HCT116 (cell line): Measurements from ENCODE around the gene GALNT2. TPM values are rescaled to one million over a fixed set of nuclear protein-coding genes. Genes with fewer than 3 reads are reported as not detected.

Source experiments
- ATAC-seq: fragments of 200-7000 bp; cut with Tn5 transposase; 2 replicates; pipeline ENCODE4 v1.9.1; 2020; ENCODE audit warnings: mild to moderate bottlenecking, moderate library complexity
- BruUV-seq: library from RNA; stranded (reverse); fragments of 400-500 nt; replicated peaks from 2 replicates; lab custom pipeline; 2021; lab: Mats Ljungman, UMichigan
- CTCF ChIA-PET: fragments of 300-600 bp; sonication (Branson Sonifier 250); formaldehyde crosslinking; loops from one replicate; lab custom pipeline; 2021; ENCODE audit warnings: antibody characterized with exemption; lab: Charles Lee
- POLR2A ChIA-PET: fragments of 300-600, 350-600 bp; sonication (Branson Sonifier 250); formaldehyde crosslinking; loops from one replicate; lab custom pipeline; 2021; ENCODE audit warnings: antibody characterized with exemption; lab: Charles Lee
- RAD21 ChIA-PET, 2 experiments: fragments of 300-600 bp; sonication (Branson Sonifier 250); formaldehyde crosslinking; loops; one replicate each; lab custom pipeline; 2023; ENCODE audit warnings: low total read pairs in 2 of 2; ENCODE audit not compliant: uncharacterized antibody in 2 of 2, unreplicated experiment in 2 of 2, low non-redundant PET in 1 of 2; lab: Charles Lee
- DNase-seq: peaks from one replicate; pipeline ENCODE4 v3.0.0-alpha.2; 2010; ENCODE audit warnings: low read depth, low spot score
- H2AFZ ChIP-seq: fragments of 200-600 bp; shearing (Covaris generic), sonication (generic); 2 replicates; pipeline ENCODE4 v1.6.1; 2017; ENCODE audit warnings: low read depth, mixed run types, mixed read lengths, antibody characterized with exemption, low read length; ENCODE audit not compliant: poor library complexity, severe bottlenecking
- H3K27ac ChIP-seq: 2 replicates; pipeline ENCODE4 v1.5.1; 2012; ENCODE audit warnings: low read depth, low read length
- H3K27me3 ChIP-seq: fragments of 200-600 bp; sonication (generic); 2 replicates; pipeline ENCODE4 v1.6.1; 2016; ENCODE audit warnings: mixed run types, low read length, mixed read lengths; ENCODE audit not compliant: insufficient read depth
- H3K36me3 ChIP-seq, 2 experiments: fragments of 200-500 bp in 1 of 2; fragments of 200-600 bp in 1 of 2; sonication (Bioruptor generic) in 1 of 2; sonication (generic) in 1 of 2; 2 replicates each; pipeline versions ENCODE4 v1.5.1 to v1.6.1; 2014 to 2016; ENCODE audit warnings: low read length in 2 of 2, inconsistent platforms in 1 of 2, mixed read lengths in 1 of 2, mixed run types in 1 of 2; ENCODE audit not compliant: insufficient read depth in 2 of 2, control insufficient read depth in 1 of 2
- H3K4me1 ChIP-seq, 2 experiments: fragments of 200-600 bp in 1 of 2; sonication (generic) in 1 of 2; 2 replicates each; pipeline versions ENCODE4 v1.5.1 to v1.6.1; 2012 to 2017; ENCODE audit warnings: low read length in 2 of 2, inconsistent platforms in 1 of 2, mild to moderate bottlenecking in 1 of 2, mixed read lengths in 1 of 2, mixed run types in 1 of 2, moderate library complexity in 1 of 2; ENCODE audit not compliant: insufficient read depth in 2 of 2, control insufficient read depth in 1 of 2
- H3K4me2 ChIP-seq: fragments of 200-600 bp; sonication (generic); 2 replicates; pipeline ENCODE4 v1.6.1; 2017; ENCODE audit warnings: mixed run types, low read length, mixed read lengths
- H3K4me3 ChIP-seq, 2 experiments: fragments of 200-600 bp in 1 of 2; sonication (generic) in 1 of 2; replicated peaks in 1 of 2; 2 replicates each; pipeline ENCODE4 v1.5.1; 2011 to 2016; ENCODE audit warnings: low read length in 2 of 2, control low read depth in 1 of 2, low read depth in 1 of 2, mild to moderate bottlenecking in 1 of 2, mixed read lengths in 1 of 2, mixed run types in 1 of 2
- H3K79me2 ChIP-seq: fragments of 200-600 bp; sonication (generic); 2 replicates; pipeline ENCODE4 v1.6.1; 2017; ENCODE audit warnings: mild to moderate bottlenecking, mixed run types, low read length, moderate library complexity, mixed read lengths; ENCODE audit not compliant: insufficient read depth
- H3K9ac ChIP-seq: fragments of 200-600 bp; sonication (generic); 2 replicates; pipeline ENCODE4 v1.6.1; 2016; ENCODE audit warnings: low read length, mixed read lengths
- H3K9me2 ChIP-seq: fragments of 200-600 bp; sonication (generic), shearing (Covaris generic); 2 replicates; pipeline ENCODE4 v1.6.1; 2017; ENCODE audit warnings: mixed run types, mild to moderate bottlenecking, moderate library complexity; ENCODE audit not compliant: insufficient read depth
- H3K9me3 ChIP-seq, 2 experiments: fragments of 200-500 bp in 1 of 2; fragments of 200-600 bp in 1 of 2; sonication (Bioruptor generic) in 1 of 2; sonication (generic) in 1 of 2; 2 replicates each; pipeline ENCODE4 v1.6.1; 2014 to 2017; ENCODE audit warnings: low read length in 2 of 2, mixed read lengths in 2 of 2, inconsistent platforms in 1 of 2, low read depth in 1 of 2, mild to moderate bottlenecking in 1 of 2, mixed run types in 1 of 2, moderate library complexity in 1 of 2; ENCODE audit not compliant: control insufficient read depth in 1 of 2, insufficient read depth in 1 of 2
- H4K20me1 ChIP-seq: fragments of 200-600 bp; sonication (generic), shearing (Covaris generic); 2 replicates; pipeline ENCODE4 v1.6.1; 2017; ENCODE audit warnings: mixed run types, mild to moderate bottlenecking, moderate library complexity; ENCODE audit not compliant: insufficient read depth
- CEBPB ChIP-seq: IDR thresholded peaks from 2 replicates; pipeline ENCODE4 v1.6.1; 2012; ENCODE audit warnings: low read depth
- CTCF ChIP-seq, 3 experiments: fragments of 200-600 bp in 1 of 3; sonication (generic) in 1 of 3; IDR thresholded peaks in 2 of 3; conservative IDR thresholded peaks in 1 of 3; 2 replicates each; pipeline ENCODE4 v1.5.1; 2012 to 2017; ENCODE audit warnings: low read depth in 2 of 3, low read length in 2 of 3, antibody characterized with exemption in 1 of 3, borderline replicate concordance in 1 of 3, control low read depth in 1 of 3, mild to moderate bottlenecking in 1 of 3, mixed read lengths in 1 of 3, mixed run types in 1 of 3, moderate library complexity in 1 of 3; ENCODE audit not compliant: insufficient read depth in 1 of 3
- ELF1 ChIP-seq: IDR thresholded peaks from 2 replicates; pipeline ENCODE4 v1.6.1; 2012; ENCODE audit warnings: low read depth, borderline replicate concordance
- EZH2 ChIP-seq: fragments of 200-600 bp; sonication (generic); IDR thresholded peaks from 2 replicates; pipeline ENCODE4 v1.6.1; 2017; ENCODE audit warnings: antibody characterized with exemption, mixed run types
- EZH2phosphoT487 ChIP-seq: fragments of 200-600 bp; IDR thresholded peaks from 2 replicates; pipeline ENCODE4 v1.6.1; 2018; ENCODE audit warnings: antibody characterized with exemption, borderline replicate concordance
- FOSL1 ChIP-seq: IDR thresholded peaks from 2 replicates; pipeline ENCODE4 v1.6.1; 2012; ENCODE audit warnings: low read depth
- POLR2A ChIP-seq: IDR thresholded peaks from 2 replicates; pipeline ENCODE4 v1.7.0; 2011; ENCODE audit warnings: borderline replicate concordance; ENCODE audit not compliant: insufficient read depth, insufficient read length; ENCODE audit errors: extremely low read depth
- RAD21 ChIP-seq: IDR thresholded peaks from 2 replicates; pipeline ENCODE4 v1.6.1; 2012; ENCODE audit warnings: low read depth, mild to moderate bottlenecking
- SIN3A ChIP-seq: IDR thresholded peaks from 2 replicates; pipeline ENCODE4 v1.6.1; 2012; ENCODE audit warnings: low read depth
- SRF ChIP-seq: IDR thresholded peaks from 2 replicates; pipeline ENCODE4 v1.6.1; 2012; ENCODE audit warnings: low read depth
- TCF7L2 ChIP-seq: IDR thresholded peaks from 2 replicates; pipeline ENCODE4 v1.7.0; 2011; ENCODE audit warnings: borderline replicate concordance, inconsistent platforms; ENCODE audit not compliant: insufficient read depth, insufficient read length; ENCODE audit errors: extremely low read depth
- YY1 ChIP-seq: IDR thresholded peaks from 2 replicates; pipeline ENCODE4 v1.6.1; 2011; ENCODE audit warnings: low read length, low read depth, moderate library complexity, mild to moderate bottlenecking; ENCODE audit not compliant: insufficient replicate concordance; ENCODE audit errors: extremely low read depth
- intact Hi-C: fragments of 100-400 bp; cut with micrococcal nuclease; formaldehyde crosslinking; loops from 2 replicates; pipeline ENCODE4 v1.10.0; 2022
- total RNA-seq: library from RNA; stranded (reverse); gene quantifications from one replicate; pipeline ENCODE4 v1.2.1, GENCODE V29; 2021; ENCODE audit not compliant: unreplicated experiment
- TF ChIP-seq, protein P1 (sequence below): IDR thresholded peaks from 2 replicates; pipeline ENCODE4 v1.6.1; 2012

Gene GALNT2
- total RNA-seq, 1 experiment from 2014 or later, result 40.8 TPM

DNA sequence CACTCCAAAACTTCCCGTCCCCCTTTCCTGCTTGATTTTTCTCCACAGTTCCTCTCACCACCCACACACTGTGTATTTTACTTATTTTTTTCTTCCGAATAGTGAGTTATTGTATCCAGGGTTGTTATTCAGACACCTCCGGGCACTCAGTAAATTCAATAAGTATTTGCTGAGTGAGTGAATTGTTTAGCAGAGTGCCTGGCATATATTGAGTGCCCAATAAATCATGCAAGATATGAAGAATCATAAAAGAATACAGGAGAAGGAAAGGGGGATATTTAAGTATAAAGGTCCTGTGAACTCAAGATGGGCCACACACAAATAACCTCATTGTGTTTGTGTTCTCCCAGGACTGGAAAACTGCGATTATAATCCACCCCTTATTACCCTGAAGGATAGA, 139.9 kb downstream of the GALNT2 start:
- intact Hi-C loops, result no loop called here

DNA sequence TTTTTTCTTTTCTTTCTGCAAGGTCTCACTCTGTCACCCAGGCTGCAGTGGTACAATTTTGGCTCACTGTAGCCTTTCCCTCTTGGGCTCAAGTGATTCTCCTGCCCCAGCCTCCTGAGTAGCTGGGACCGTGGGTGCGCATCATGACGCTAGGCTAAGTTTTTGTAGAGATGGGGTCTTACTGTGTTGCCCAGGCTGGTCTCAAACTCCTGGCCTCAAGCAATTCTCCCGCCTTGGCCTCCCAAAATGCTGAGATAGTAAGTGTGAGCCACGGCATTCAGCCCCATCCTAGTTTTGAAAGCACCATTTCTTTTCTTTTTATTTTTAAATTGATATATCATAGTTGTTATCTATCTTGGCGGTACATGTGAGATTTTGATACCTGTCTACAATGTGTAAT, 140.6 kb downstream of the GALNT2 start:
- RAD21 ChIA-PET, result no interaction called here
- no TSS peak for BruUV-seq
- no peaks in the 10 kb centered on the region for H3K4me1 ChIP-seq
- TF ChIP-seq POLR2A, result no peak
- TF ChIP-seq, protein P1, sequence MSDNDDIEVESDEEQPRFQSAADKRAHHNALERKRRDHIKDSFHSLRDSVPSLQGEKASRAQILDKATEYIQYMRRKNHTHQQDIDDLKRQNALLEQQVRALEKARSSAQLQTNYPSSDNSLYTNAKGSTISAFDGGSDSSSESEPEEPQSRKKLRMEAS, result no peak
- no peak for TF ChIP-seq TCF7L2
- no peak for TF ChIP-seq SRF
- TF ChIP-seq CEBPB, result no peak
- no peak for TF ChIP-seq EZH2
- TF ChIP-seq FOSL1, result no peak
- TF ChIP-seq EZH2phosphoT487, result no peak
- TF ChIP-seq SIN3A, result no peak
- TF ChIP-seq ELF1, result no peak
- TF ChIP-seq YY1, result no peak

More for the DNA sequence above, 139.9 kb downstream of the GALNT2 start:
- Histone ChIP-seq H3K27me3 (no peaks in the 10 kb centered on the region), H3K27ac (no peak overlapping the region), H3K4me2 (no peak overlapping the region), H3K4me3 (no peak overlapping the region), H3K36me3 (no peaks in the 10 kb centered on the region), H3K9ac (no peak overlapping the region), H4K20me1 (no peaks in the 10 kb centered on the region), H3K9me2 (no peaks in the 10 kb centered on the region), H3K9me3 (no peaks in the 10 kb centered on the region), H3K4me1 (no peaks in the 10 kb centered on the region), H3K79me2 (no peaks in the 10 kb centered on the region), H2AFZ (no peak overlapping the region)
- ChIA-PET RAD21 (no interaction called here), CTCF (no interaction called here), POLR2A (no interaction called here)
- no peak for ATAC-seq
- DNase-seq, result no peak
- BruUV-seq, result no TSS peak
- TF ChIP-seq EZH2 (no peak), FOSL1 (no peak), CTCF (IDR thresholded peaks at IDR 0.05 in 2 of 3, conservative IDR thresholded peaks at IDR 0.05 in 1 of 3; ENCODE audit: borderline replicate concordance in 1 of 3, insufficient read depth in 1 of 3, low read depth in 2 of 3, low read length in 2 of 3) (no peak), YY1 (no peak), TCF7L2 (no peak), SRF (no peak), ELF1 (no peak), RAD21 (no peak)

More for the DNA sequence above, 140.6 kb downstream of the GALNT2 start:
- Histone ChIP-seq H3K9me2 (no peaks in the 10 kb centered on the region), H2AFZ (no peak overlapping the region), H3K36me3 (no peaks in the 10 kb centered on the region), H3K4me2 (no peak overlapping the region), H3K27ac (no peak overlapping the region), H3K9me3 (no peaks in the 10 kb centered on the region), H4K20me1 (no peaks in the 10 kb centered on the region), H3K4me3 (no peak overlapping the region), H3K79me2 (no peaks in the 10 kb centered on the region), H3K27me3 (no peaks in the 10 kb centered on the region), H3K9ac (no peak overlapping the region)
- ATAC-seq (no peak), DNase-seq (no peak)
- ChIA-PET CTCF (no interaction called here), POLR2A (no interaction called here)
- intact Hi-C loops, result no loop called here
